Bronchial epithelial cell (primary cell): Measurements from ENCODE around the gene HTR2A. TPM values are rescaled to one million over a fixed set of nuclear protein-coding genes. Genes with fewer than 3 reads are reported as not detected.

Source experiments
- DNase-seq: peaks from one replicate; pipeline ENCODE4 v3.0.0-alpha.2; 2010; ENCODE audit warnings: low read depth
- FAIRE-seq: peaks from 2 replicates; lab custom pipeline; 2011; peaks lifted over from hg19 to GRCh38; lab: Jason Lieb, UNC
- H3K27me3 ChIP-seq: 2 replicates; pipeline ENCODE4 v1.5.1; 2011; ENCODE audit warnings: low read length; ENCODE audit not compliant: control insufficient read depth, insufficient read depth
- H3K36me3 ChIP-seq: 2 replicates; pipeline ENCODE4 v1.5.1; 2011; ENCODE audit warnings: low read length; ENCODE audit not compliant: control insufficient read depth, insufficient read depth
- H3K4me3 ChIP-seq: 2 replicates; pipeline ENCODE4 v1.5.1; 2011; ENCODE audit warnings: mild to moderate bottlenecking, low read depth, low read length, control low read depth
- CTCF ChIP-seq: IDR thresholded peaks from 2 replicates; pipeline ENCODE4 v1.5.1; 2011; ENCODE audit warnings: mild to moderate bottlenecking, moderate library complexity, low read length, control low read depth, inconsistent platforms; ENCODE audit not compliant: insufficient read depth, severe bottlenecking
- total RNA-seq: library from RNA; depleted of rRNA; stranded (reverse); fragments of >200 nt; gene quantifications from 2 replicates; pipeline ENCODE4 v1.2.1, GENCODE V29; 2014

Gene HTR2A
- total RNA-seq, 1 donor from 2014 or later = not detected

- H3K27me3 ChIP-seq = no peaks in the 10 kb centered on the region
- FAIRE-seq (no peak), DNase-seq (no peak)
- H3K36me3 ChIP-seq = no peaks in the 10 kb centered on the region
- no peak overlapping the region for H3K4me3 ChIP-seq
- no peak for TF ChIP-seq CTCF
Measured at GRCh38 chr13:46905249-46905648, 8.4 kb upstream of the HTR2A start.

GRCh38 chr13:46903748-46904147, 6.9 kb upstream of the HTR2A start:
- no peak for FAIRE-seq
- Histone ChIP-seq H3K4me3 (no peak overlapping the region), H3K27me3 (no peaks in the 10 kb centered on the region), H3K36me3 (no peaks in the 10 kb centered on the region)
- no peak for TF ChIP-seq CTCF
- DNase-seq = no peak

GRCh38 chr13:46901721-46902120, 4.9 kb upstream of the HTR2A start:
- TF ChIP-seq CTCF = no peak
- no peaks in the 10 kb centered on the region for H3K27me3 ChIP-seq
- DNase-seq (no peak), FAIRE-seq (no peak)
- no peak overlapping the region for H3K4me3 ChIP-seq
- no peaks in the 10 kb centered on the region for H3K36me3 ChIP-seq

GRCh38 chr13:46899801-46900200, 2.9 kb upstream of the HTR2A start:
- no peak for DNase-seq
- H3K36me3 ChIP-seq = no peaks in the 10 kb centered on the region
- TF ChIP-seq CTCF = no peak
- FAIRE-seq = no peak
- peaks cover 4% of the 10 kb centered on the region for H3K27me3 ChIP-seq
- no peak overlapping the region for H3K4me3 ChIP-seq

- H3K4me3 ChIP-seq = no peak overlapping the region
- no peak for FAIRE-seq
Measured at GRCh38 chr13:46895381-46895780, 1.5 kb downstream of the HTR2A start.

More at GRCh38 chr13:46895381-46895780, 1.5 kb downstream of the HTR2A start:
- peaks cover 5% of the 10 kb centered on the region for H3K27me3 ChIP-seq
- H3K36me3 ChIP-seq = no peaks in the 10 kb centered on the region
- DNase-seq = no peak
- no peak for TF ChIP-seq CTCF
